GM12892 (cell line): ENCODE measurements around the gene NMUR2. TPM values are rescaled to one million over a fixed set of nuclear protein-coding genes. Genes with fewer than 3 reads are reported as not detected.

Experiments used
- DNase-seq: peaks from one replicate; pipeline ENCODE4 v3.0.0; 2011; ENCODE audit not compliant: insufficient read length
- FAIRE-seq: peaks from 2 replicates; lab custom pipeline; 2011; peaks lifted over from hg19 to GRCh38; lab: Jason Lieb, UNC
- POLR2A ChIP-seq: IDR thresholded peaks from 2 replicates; pipeline ENCODE4 v1.6.1; 2011; ENCODE audit warnings: low read depth, low read length, control low read depth
- POLR2AphosphoS5 ChIP-seq: IDR thresholded peaks from 2 replicates; pipeline ENCODE4 v1.6.1; 2011; ENCODE audit warnings: low read depth, low read length, control low read depth
- TAF1 ChIP-seq: IDR thresholded peaks from 2 replicates; pipeline ENCODE4 v1.6.1; 2011; ENCODE audit warnings: low read depth, mild to moderate bottlenecking, control low read depth, low read length, borderline replicate concordance
- polyA plus RNA-seq: library from polyadenylated mRNA; unstranded; fragments of >200 nt; gene quantifications from one replicate; pipeline ENCODE4 v1.2.1, GENCODE V29; 2012; ENCODE audit warnings: missing spikeins, inconsistent platforms; ENCODE audit not compliant: missing spikeins

NMUR2 gene
- polyA plus RNA-seq: not detected

GRCh38 chr5:152405145-152405544 lies at the start of gene NMUR2:
TSS of gene NMUR2 (minus strand) at chr5:152405279. CDS start at chr5:152405113, 166 bp downstream.
- FAIRE-seq (no peak), DNase-seq (peak; percentile 5)
- TF ChIP-seq POLR2A (no peak), TAF1 (no peak), POLR2AphosphoS5 (no peak)

- DNase-seq (no peak), FAIRE-seq (no peak)
- no peak for TF ChIP-seq POLR2AphosphoS5
- no peak for TF ChIP-seq POLR2A
- no peak for TF ChIP-seq TAF1
Measured at GRCh38 chr5:152443935-152444334, 38.9 kb upstream of the NMUR2 start.

- no peak for FAIRE-seq
- TF ChIP-seq TAF1: no peak
- no peak for TF ChIP-seq POLR2A
- TF ChIP-seq POLR2AphosphoS5: no peak
- DNase-seq: no peak
Measured at GRCh38 chr5:152439791-152440190, 34.7 kb upstream of the NMUR2 start.

GRCh38 chr5:152437866-152438265 lies 32.8 kb upstream of the NMUR2 start:
- DNase-seq: no peak
- TF ChIP-seq POLR2AphosphoS5 (no peak), POLR2A (no peak)
- no peak for FAIRE-seq

- FAIRE-seq: no peak
- no peak for DNase-seq
- TF ChIP-seq POLR2AphosphoS5: no peak
Measured at GRCh38 chr5:152427721-152428120, 22.6 kb upstream of the NMUR2 start.

GRCh38 chr5:152425083-152425482 lies 20.0 kb upstream of the NMUR2 start:
- TF ChIP-seq POLR2AphosphoS5 (no peak), TAF1 (no peak), POLR2A (no peak)
- DNase-seq: no peak
- FAIRE-seq: no peak

GRCh38 chr5:152424501-152424900 lies 19.4 kb upstream of the NMUR2 start:
- no peak for DNase-seq
- FAIRE-seq: no peak
- TF ChIP-seq POLR2AphosphoS5 (no peak), POLR2A (no peak), TAF1 (no peak)

GRCh38 chr5:152422081-152422480 lies 17.0 kb upstream of the NMUR2 start:
- DNase-seq: no peak
- TF ChIP-seq POLR2A (no peak), TAF1 (no peak), POLR2AphosphoS5 (no peak)
- FAIRE-seq: no peak

GRCh38 chr5:152412129-152412528 lies 7.0 kb upstream of the NMUR2 start:
- DNase-seq: no peak
- FAIRE-seq: no peak
- TF ChIP-seq POLR2AphosphoS5: no peak
- TF ChIP-seq POLR2A: no peak
- no peak for TF ChIP-seq TAF1

GRCh38 chr5:152406082-152406481 lies 1.0 kb upstream of the NMUR2 start:
- TF ChIP-seq POLR2AphosphoS5 (no peak), POLR2A (no peak), TAF1 (no peak)
- DNase-seq (no peak), FAIRE-seq (no peak)

- no peak for FAIRE-seq
Measured at GRCh38 chr5:152404494-152404893, 585 bp downstream of the NMUR2 start.

GRCh38 chr5:152403046-152403445 lies 2.0 kb downstream of the NMUR2 start:
- DNase-seq (no peak), FAIRE-seq (no peak)
- TF ChIP-seq TAF1 (no peak), POLR2AphosphoS5 (no peak), POLR2A (no peak)

More at GRCh38 chr5:152404494-152404893, 585 bp downstream of the NMUR2 start:
- DNase-seq: no peak
- no peak for TF ChIP-seq POLR2A
- TF ChIP-seq TAF1: no peak
- TF ChIP-seq POLR2AphosphoS5: no peak

GRCh38 chr5:152400846-152401245 lies 4.2 kb downstream of the NMUR2 start:
- FAIRE-seq (no peak), DNase-seq (no peak)
- no peak for TF ChIP-seq POLR2AphosphoS5
- TF ChIP-seq TAF1: no peak
- no peak for TF ChIP-seq POLR2A

GRCh38 chr5:152397581-152397980 lies 7.5 kb downstream of the NMUR2 start:
- DNase-seq (no peak), FAIRE-seq (peak; percentile 84)
- TF ChIP-seq POLR2A (no peak), TAF1 (no peak), POLR2AphosphoS5 (no peak)
